Skeletal muscle cell (primary cell): ENCODE results near the gene LCT.
A peak's percentile ranks its signal among the peaks of the same experiment; 100 is the strongest.
"Not testable (repeated sequence)": the region's sequence is repeated elsewhere in the genome, so short reads cannot be mapped to it uniquely, and the experiment has no call there.

Source experiments
- DNase-seq: peaks from one replicate; pipeline ENCODE4 v3.0.0-alpha.2; 2010; ENCODE audit warnings: low read depth
- H3K4me3 ChIP-seq: 2 replicates; pipeline ENCODE4 v1.5.1; 2011; ENCODE audit warnings: low read depth, mild to moderate bottlenecking, control low read depth, low read length, moderate library complexity

LCT gene

DNA sequence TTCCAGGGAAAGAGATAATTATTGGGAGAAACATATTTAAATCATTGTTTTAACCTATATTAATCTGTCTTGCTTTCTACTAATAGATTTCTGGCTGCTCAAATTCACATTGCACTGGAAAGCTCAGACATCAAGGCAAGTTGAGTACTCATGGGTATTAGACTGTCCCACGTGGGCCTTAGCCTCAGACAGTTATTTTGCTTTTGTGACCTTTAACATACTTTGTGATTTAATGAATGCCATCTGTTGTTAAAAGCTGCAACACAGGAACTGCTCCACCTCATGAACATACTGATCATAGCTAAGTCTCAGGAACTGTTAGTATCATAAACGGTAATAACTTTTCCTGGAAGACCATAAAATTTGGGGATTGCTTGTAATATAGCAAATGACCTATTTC, 2.7 kb upstream of the LCT start:
- no peak overlapping the region for H3K4me3 ChIP-seq
- DNase-seq, result peak; percentile 69

DNA sequence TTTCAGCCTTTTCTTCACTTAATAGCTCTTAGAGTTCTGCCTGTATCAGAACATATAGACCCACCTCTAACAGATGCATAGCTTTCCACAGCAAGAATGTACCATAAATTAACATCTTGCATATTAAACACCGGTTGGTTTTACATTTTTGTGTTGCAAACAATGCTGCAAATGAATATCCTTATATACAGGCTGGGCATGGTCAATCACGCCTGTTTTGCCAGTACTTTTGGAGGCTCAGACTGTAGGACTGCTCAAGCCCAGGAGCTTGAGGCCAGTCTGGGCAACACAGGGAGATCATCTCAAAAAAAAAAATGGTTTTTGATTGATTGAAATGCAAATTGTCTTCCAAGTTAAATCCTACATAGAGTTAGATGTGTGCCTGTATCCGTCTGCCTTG, 1.5 kb upstream of the LCT start:
- H3K4me3 ChIP-seq, result no peak overlapping the region
- DNase-seq, result no peak

DNA sequence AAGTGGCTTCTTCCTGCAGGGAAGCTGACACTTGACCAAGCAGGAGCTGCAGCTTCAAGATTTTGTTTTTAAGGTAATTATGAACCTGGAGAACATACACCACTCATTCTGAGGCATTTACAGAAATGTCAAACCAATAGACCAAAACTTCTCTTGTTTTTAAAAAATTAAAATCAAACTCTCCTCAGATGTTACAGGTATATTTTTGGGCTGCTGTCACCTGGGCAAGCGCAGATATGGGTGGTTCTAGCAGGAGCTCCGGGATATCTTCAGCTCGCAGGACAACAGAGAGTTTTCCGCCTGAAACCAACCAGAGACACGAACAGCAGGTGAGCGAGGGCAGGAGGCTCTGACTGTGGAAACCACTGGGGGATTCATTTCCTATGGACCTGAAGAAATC, 4.1 kb downstream of the LCT start:
- H3K4me3 ChIP-seq, result no peak overlapping the region
- no peak for DNase-seq

DNA sequence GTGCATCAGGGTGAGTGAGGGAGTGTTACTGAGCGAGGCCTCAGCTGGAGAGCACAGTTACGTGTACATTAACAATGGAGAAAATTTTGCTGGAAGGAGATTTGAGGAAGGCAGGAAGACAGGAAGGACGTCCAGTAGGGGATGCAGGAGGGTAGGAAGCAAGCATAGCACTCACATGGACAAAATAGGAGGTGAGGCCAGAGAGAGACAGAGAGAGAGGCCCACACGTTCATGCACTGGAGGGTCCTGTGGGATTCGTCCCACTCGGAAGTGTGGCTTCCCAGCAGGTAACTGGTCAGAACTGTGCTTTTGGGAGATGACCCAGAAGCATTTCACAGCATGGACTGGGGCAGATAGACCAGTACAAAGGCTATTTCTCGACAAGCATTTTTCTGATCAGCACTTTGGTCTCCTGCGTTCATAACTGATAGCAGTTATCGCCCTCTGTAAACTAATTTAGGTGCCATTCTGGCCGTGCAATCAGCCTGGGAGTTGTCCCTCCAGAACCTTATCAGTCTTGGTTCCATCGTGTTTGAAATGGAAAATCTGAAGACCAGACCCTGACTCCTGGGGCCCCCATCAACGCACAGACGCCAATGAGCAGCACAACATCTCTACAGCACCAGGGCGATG, 5.7 kb downstream of the LCT start:
- H3K4me3 ChIP-seq, result no peak overlapping the region
- no peak for DNase-seq

DNA sequence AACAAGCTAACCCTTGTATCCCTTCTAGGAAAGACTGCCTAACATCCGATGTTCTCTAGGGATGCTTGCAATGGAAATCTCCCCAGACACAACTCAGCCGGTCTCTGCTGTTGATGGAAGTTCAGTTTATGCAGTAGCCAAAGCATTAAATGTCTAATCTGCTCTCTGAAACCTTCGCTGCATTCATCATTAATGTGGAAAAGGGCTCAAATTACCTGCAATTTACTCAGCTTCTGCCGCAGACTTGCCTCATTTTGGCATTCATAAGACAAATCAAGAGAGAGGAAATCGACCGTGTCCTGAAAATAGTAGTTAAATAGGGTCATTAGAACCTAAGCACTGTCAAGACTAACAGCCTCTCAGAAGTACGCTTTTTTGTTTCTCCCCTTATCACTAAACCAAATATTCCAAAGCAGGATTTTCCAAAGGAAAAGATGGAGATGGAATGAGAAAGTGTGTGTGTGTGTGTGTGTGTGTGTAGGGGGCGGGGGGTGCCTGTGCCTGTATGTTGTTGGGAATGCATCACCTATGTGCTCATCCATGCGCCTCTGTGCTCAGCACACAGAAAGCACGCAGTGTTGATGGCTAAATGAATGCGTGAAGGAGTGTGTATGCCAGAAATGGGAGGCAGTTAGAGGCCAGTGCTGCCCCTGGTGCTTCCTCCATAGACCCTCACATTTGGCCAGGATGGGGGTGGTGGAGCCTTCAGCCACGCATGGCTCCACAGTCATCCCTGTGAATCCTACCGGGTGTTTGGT, 7.4 kb downstream of the LCT start:
- H3K4me3 ChIP-seq, result no peak overlapping the region
- DNase-seq, result no peak

DNA sequence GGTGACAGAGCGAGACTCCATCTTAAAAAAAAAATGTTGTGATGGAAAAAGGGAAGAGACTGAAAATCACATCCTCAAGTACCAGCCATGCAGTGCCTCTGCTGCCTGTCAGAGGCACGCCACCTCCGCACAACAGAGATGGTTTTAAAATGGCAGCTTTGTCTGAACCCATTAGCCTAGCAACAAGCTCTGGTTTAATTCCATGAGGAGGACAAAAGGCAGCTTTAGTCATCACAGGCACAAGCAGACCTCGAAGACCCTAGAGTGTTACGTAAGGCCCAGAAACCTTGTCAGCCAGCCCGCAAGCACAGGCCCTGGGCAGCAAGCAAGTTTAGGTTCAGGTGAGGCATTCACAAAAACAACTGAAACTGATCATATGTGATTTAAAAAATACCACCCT, 10.4 kb downstream of the LCT start:
- H3K4me3 ChIP-seq, result no peak overlapping the region
- no peak for DNase-seq

DNA sequence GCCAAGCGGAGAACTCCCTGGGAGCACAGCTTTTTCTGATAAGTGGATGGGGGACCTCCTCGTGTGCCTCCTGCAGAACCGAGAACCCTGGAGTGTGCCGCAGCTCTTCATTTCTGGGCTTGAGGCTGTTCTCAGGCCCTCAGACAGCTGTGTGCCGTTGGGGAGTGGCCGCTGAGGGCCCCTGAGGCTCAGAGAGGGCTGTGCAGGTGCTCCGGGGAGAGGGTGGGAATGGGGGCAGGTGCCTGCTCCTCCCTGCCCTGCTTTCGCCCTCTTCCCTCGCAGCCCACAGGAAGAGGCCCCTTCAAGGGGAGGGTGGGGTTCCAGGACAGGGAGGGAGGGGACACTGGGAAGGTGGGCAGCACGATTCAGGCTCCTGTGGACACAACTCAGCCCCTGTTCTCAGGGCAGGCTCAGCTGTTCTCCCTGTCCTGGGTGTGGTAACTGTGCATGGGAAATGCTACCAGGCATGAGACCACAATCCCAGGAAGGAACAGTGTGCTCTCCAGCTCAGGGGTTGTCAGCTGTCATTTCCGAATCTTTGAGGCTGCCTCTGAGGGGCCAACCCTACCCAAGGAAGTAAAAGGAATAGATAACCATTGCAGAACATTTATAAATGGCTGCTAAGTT, 11.3 kb downstream of the LCT start:
- H3K4me3 ChIP-seq, result no peak overlapping the region
- DNase-seq, result peak; percentile 41

GRCh38 chr2:135825131-135825530, 11.9 kb downstream of the LCT start:
- no peak overlapping the region for H3K4me3 ChIP-seq
- DNase-seq, result no peak

DNA sequence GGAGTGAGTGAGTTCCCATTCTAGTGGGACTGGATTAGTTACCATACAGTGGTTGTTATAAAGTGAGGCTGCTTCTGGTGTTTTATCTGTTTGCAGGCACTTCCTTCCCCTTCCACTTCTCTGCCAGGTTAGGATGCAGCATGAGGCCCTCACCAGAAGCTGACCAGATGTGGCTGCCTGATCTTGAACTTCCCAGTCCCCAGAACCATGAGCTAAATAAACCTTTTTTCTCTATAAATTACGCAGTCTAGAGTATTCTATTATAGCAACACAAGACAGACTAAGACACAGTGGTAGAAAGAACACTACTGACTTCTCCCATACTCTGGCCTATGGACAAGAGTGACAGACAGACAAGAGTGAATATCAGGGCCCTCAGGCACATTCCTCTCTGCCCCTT, 14.1 kb downstream of the LCT start:
- no peak for DNase-seq
- no peak overlapping the region for H3K4me3 ChIP-seq

GRCh38 chr2:135821190-135821589, 15.8 kb downstream of the LCT start:
- no peak for DNase-seq
- no peak overlapping the region for H3K4me3 ChIP-seq

DNA sequence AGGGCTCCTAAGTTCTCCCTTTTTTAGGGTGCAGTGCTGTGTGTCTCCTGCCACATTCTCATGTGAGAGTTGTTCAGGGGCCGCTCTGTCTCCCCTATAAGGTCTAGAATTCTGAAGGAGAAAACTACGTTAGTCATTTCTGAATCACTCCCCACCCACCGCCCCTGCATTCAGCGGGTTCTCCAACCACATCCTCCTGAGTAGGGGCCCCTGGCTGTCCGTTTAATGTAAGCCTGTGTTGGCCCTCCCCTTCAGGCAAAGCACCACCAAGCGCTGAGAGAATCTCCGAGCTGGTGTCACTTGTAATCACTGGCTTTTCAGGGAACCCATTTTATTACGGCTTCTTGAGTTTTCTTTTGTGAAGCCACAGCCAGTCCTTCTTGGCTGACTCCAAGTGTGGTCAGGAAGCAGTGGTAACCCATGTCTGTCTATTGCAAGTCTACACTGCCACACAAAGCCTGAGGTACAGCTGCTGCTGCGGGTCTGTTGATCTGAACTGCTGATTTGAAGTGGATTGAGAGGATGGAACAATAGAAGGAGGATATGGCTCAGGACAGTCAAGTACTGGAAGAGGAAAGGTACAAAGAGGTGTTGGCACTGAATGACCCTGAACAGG, 16.9 kb downstream of the LCT start:
- no peak for DNase-seq
- no peak overlapping the region for H3K4me3 ChIP-seq

GRCh38 chr2:135818937-135819610, 17.9 kb downstream of the LCT start:
- no peak for DNase-seq

DNA sequence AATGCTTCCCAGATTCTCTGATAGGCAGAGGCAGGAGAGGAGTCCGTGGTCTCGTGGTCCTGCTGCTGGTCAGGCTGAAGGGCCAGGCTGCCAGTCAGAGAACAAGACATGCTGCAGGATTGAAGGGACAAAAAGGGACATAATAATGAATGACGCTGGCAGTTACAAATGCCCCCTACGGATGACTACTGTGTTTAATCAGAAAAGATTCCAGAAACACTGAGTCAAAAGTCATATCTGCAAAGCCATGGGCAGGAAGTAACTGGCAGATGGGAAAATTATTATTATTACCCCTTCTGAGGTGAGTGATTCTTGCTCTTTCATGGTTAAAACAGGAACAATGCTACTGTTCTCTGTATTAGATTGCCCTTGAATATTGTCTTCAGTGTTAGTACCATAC, 19.0 kb downstream of the LCT start:
- no peak overlapping the region for H3K4me3 ChIP-seq

More at GRCh38 chr2:135818937-135819610, 17.9 kb downstream of the LCT start:
- no peak overlapping the region for H3K4me3 ChIP-seq

GRCh38 chr2:135817466-135817865, 19.5 kb downstream of the LCT start:
- no peak for DNase-seq
- no peak overlapping the region for H3K4me3 ChIP-seq

More for the DNA sequence above, 19.0 kb downstream of the LCT start:
- no peak for DNase-seq

GRCh38 chr2:135815269-135815668, 21.7 kb downstream of the LCT start:
- DNase-seq, result no peak
- no peak overlapping the region for H3K4me3 ChIP-seq

- H3K4me3 ChIP-seq, result no peak overlapping the region
- DNase-seq, result no peak
Measured at GRCh38 chr2:135812907-135813511, 24.0 kb downstream of the LCT start.

- not testable (repeated sequence) for DNase-seq, H3K4me3 ChIP-seq
Measured at GRCh38 chr2:135807874-135808273, 29.1 kb downstream of the LCT start.

- DNase-seq, result no peak
- no peak overlapping the region for H3K4me3 ChIP-seq
Measured at GRCh38 chr2:135803278-135803677, 33.7 kb downstream of the LCT start.

GRCh38 chr2:135802350-135802749, 34.6 kb downstream of the LCT start:
- no peak overlapping the region for H3K4me3 ChIP-seq
- DNase-seq, result no peak
